Spinal cord (tissue), 4 donors: ENCODE results near the gene LGALS3BP. TPM values are rescaled to one million over a fixed set of nuclear protein-coding genes. Genes with fewer than 3 reads are reported as not detected.

Experiments used
- polyA plus RNA-seq, 2 donors: library from polyadenylated mRNA; unstranded; fragments of 120-200 nt; gene quantifications; one replicate each; pipeline ENCODE4 v1.2.1, GENCODE V29; 2013; ENCODE audit not compliant: insufficient read length in 2 of 2
- total RNA-seq, 2 donors: library from RNA; depleted of rRNA in 1 of 2; stranded (reverse); fragments of 120-200 nt in 1 of 2; fragments of >200 nt in 1 of 2; gene quantifications; one replicate each; pipeline versions ENCODE4 v1.2.3 to v1.2.4, GENCODE V29; 2013 to 2014

LGALS3BP gene
- total and polyA plus RNA-seq, 4 donors = 83.0 to 166 (median 106) TPM

Other genes starting within 250 kb of the LGALS3BP start
- gene CYTH1, start 197.7 kb downstream of the LGALS3BP start, total RNA-seq = 10 to 100 TPM; 28.1 to 34.7 TPM
- gene CYTH1, start 197.7 kb downstream of the LGALS3BP start, polyA plus RNA-seq = 10 to 100 TPM; 50.1 to 50.4 TPM
- gene USP36, start 139.1 kb downstream of the LGALS3BP start, total RNA-seq = 10 to 100 TPM; 22.5 to 30.7 TPM
- 10 to 100 TPM; 34.8 to 41.0 TPM for gene USP36, start 139.1 kb downstream of the LGALS3BP start, polyA plus RNA-seq
- gene CEP295NL, start 76.7 kb downstream of the LGALS3BP start, total RNA-seq = 1 to 10 TPM; 3.1 to 3.3 TPM
- gene CEP295NL, start 76.7 kb downstream of the LGALS3BP start, polyA plus RNA-seq = 1 to 10 TPM in 1 of 2 donors, under 1 TPM in 1; 0.27 to 3.2 TPM
- 100 to 1,000 TPM; 139 to 161 TPM for gene TIMP2, start 54.5 kb downstream of the LGALS3BP start, total RNA-seq
- gene TIMP2, start 54.5 kb downstream of the LGALS3BP start, polyA plus RNA-seq = 100 to 1,000 TPM; 416 to 417 TPM
- 10 to 100 TPM; 23.6 to 29.8 TPM for gene CANT1, start 29.8 kb upstream of the LGALS3BP start, total RNA-seq
- gene CANT1, start 29.8 kb upstream of the LGALS3BP start, polyA plus RNA-seq = 10 to 100 TPM; 31.9 to 38.8 TPM
- 10 to 100 TPM in 1 of 2 donors, 1 to 10 TPM in 1; 9.0 to 15.5 TPM for gene C1QTNF1, start 44.2 kb upstream of the LGALS3BP start, total RNA-seq
- 1 to 10 TPM; 4.0 to 7.1 TPM for gene C1QTNF1, start 44.2 kb upstream of the LGALS3BP start, polyA plus RNA-seq
- gene ENGASE, start 94.9 kb upstream of the LGALS3BP start, total RNA-seq = 10 to 100 TPM; 15.3 to 16.5 TPM
- gene ENGASE, start 94.9 kb upstream of the LGALS3BP start, polyA plus RNA-seq = 10 to 100 TPM; 27.9 to 32.6 TPM